HEK293T (cell line): ENCODE measurements around the gene C3orf52.

Source experiments
- CTCF ChIA-PET: fragments of 350-600 bp; formaldehyde crosslinking; extraction: SDS; loops from one replicate; lab custom pipeline; 2021; ENCODE audit warnings: antibody characterized with exemption, inconsistent platforms; lab: Yijun Ruan, JAX
- POLR2A ChIA-PET: fragments of 350-600 bp; formaldehyde crosslinking; extraction: SDS; loops from one replicate; lab custom pipeline; 2020; ENCODE audit warnings: antibody characterized with exemption, inconsistent platforms; lab: Yijun Ruan, JAX
- DNase-seq: peaks from one replicate; pipeline ENCODE4 v3.0.0; 2012; ENCODE audit warnings: mixed read lengths; ENCODE audit errors: extremely low spot score
- ARNT ChIP-seq: fragments of 450-650 bp; IDR thresholded peaks from 2 replicates; pipeline ENCODE4 v1.6.1; 2017; ENCODE audit warnings: mild to moderate bottlenecking
- BHLHE40 ChIP-seq: fragments of 450-650 bp; IDR thresholded peaks from 2 replicates; pipeline ENCODE4 v1.6.1; 2016; ENCODE audit warnings: mild to moderate bottlenecking, moderate library complexity, borderline replicate concordance
- CTBP1 ChIP-seq: fragments of 450-650 bp; IDR thresholded peaks from 2 replicates; pipeline ENCODE4 v1.6.1; 2016; ENCODE audit warnings: borderline replicate concordance
- ELF4 ChIP-seq: fragments of 450-650 bp; IDR thresholded peaks from 2 replicates; pipeline ENCODE4 v1.6.1; 2017; ENCODE audit warnings: antibody characterized with exemption
- FOXA1 ChIP-seq: fragments of 450-650 bp; IDR thresholded peaks from 2 replicates; pipeline ENCODE4 v1.6.1; 2016; ENCODE audit warnings: mild to moderate bottlenecking
- FOXK2 ChIP-seq: fragments of 450-650 bp; IDR thresholded peaks from 2 replicates; pipeline ENCODE4 v1.6.1; 2016; ENCODE audit warnings: mild to moderate bottlenecking
- FOXM1 ChIP-seq: fragments of 450-650 bp; IDR thresholded peaks from 2 replicates; pipeline ENCODE4 v1.6.1; 2017; ENCODE audit warnings: mild to moderate bottlenecking, borderline replicate concordance
- HDGF ChIP-seq: fragments of 450-650 bp; IDR thresholded peaks from 2 replicates; pipeline ENCODE4 v1.6.1; 2017; ENCODE audit warnings: antibody characterized with exemption, borderline replicate concordance
- L3MBTL2 ChIP-seq: fragments of 450-650 bp; conservative IDR thresholded peaks from 2 replicates; pipeline ENCODE4 v1.6.1; 2016; ENCODE audit warnings: mild to moderate bottlenecking
- LEF1 ChIP-seq: fragments of 450-650 bp; IDR thresholded peaks from 2 replicates; pipeline ENCODE4 v1.6.1; 2017; ENCODE audit warnings: mild to moderate bottlenecking, borderline replicate concordance
- NFRKB ChIP-seq: fragments of 450-650 bp; IDR thresholded peaks from 2 replicates; pipeline ENCODE4 v1.6.1; 2016; ENCODE audit warnings: mild to moderate bottlenecking, moderate library complexity
- SP1 ChIP-seq: fragments of 450-650 bp; IDR thresholded peaks from 2 replicates; pipeline ENCODE4 v1.6.1; 2017
- SUZ12 ChIP-seq: fragments of 450-650 bp; IDR thresholded peaks from 2 replicates; pipeline ENCODE4 v1.6.1; 2016; ENCODE audit warnings: mild to moderate bottlenecking
- TARDBP ChIP-seq: fragments of 450-650 bp; IDR thresholded peaks from 2 replicates; pipeline ENCODE4 v1.6.1; 2016
- ZNF384 ChIP-seq: fragments of 450-650 bp; IDR thresholded peaks from 2 replicates; pipeline ENCODE4 v1.6.1; 2016
- TF ChIP-seq, protein P1 (sequence below): fragments of 450-650 bp; IDR thresholded peaks from 2 replicates; pipeline ENCODE4 v1.6.1; 2016

Gene C3orf52

DNA sequence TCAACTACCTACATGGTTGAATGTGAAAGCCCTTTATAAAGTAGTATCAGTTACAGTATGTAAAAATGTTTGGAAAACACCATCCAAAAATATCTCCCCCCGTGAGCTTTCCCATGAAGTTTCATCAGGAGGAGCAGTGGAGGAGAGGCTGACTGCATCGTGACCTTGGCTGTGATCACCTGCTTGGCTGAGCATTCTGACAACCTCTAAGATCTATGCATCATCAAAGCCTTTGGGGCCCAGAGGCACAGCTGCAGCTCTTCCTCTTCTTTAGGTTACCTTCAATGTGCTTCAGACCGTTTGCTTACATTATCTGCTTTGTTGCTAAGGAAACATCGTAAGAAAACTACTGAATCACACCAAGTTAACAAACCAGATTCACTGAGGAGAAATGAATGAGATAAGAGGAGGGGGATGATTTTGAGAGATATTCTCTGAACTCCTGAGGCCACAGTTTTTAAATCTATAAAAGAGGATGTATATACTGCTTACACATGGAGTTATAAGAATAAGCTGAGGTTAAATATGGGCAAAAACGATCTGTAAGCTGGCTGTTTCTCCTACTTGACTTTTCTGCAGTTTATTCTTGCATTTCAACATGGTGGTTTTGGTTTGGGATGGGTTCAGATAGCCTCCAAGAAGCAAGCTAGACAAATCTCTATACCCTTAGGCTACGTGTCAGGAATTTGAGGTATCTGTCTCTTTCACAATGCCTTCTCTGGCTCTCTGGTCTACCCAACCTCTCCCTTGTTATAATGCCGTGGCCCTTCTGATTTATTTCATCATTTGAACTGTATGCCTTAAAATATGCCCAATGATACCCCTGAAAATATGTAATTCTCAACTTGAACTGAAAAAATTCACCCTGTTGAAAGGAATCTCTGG is 42.9 kb downstream of the C3orf52 start:
- POLR2A ChIA-PET, result interaction anchor here (1.4 kb wide), 1 partner anchor 42 kb away, joined by 3 read pairs; no protein-coding TSS in a partner anchor
- DNase-seq, result no peak
- CTCF ChIA-PET, result no interaction called here
- TF ChIP-seq FOXM1 (no peak), ZNF384 (no peak)

DNA sequence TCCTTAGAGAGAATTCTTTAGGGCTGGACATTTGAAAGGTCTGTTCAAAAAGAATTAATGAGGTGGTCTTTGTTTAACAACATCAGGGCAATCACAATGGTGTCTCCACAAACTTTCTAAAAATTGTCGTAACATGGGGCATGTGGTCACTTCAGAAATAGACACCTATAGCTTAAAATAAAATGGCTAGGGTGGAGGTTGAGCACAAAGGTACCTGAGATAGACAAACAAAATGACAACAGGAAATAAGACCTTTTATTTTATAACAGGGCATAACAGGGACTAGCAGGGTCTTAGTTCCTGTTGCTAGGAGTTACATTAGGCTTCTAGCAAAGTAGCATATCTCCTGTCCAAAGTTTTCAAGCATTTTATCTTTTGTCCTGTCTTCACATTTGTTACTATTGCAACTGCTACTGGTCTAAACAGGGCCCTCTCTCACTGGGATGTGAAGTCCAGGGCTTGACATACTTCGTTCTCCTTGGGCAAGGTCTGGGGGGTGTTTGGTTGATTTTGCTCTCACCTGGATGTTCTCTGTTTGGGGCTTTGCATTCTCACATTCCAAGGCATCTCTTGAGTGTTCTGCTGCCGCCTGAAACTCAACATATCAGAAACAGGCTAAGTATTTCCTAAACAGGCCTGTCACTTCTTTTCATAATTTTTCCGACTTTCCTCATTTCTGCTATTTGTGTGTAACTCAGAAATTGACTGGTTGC is 43.9 kb downstream of the C3orf52 start:
- no peak for DNase-seq
- CTCF ChIA-PET, result no interaction called here

DNA sequence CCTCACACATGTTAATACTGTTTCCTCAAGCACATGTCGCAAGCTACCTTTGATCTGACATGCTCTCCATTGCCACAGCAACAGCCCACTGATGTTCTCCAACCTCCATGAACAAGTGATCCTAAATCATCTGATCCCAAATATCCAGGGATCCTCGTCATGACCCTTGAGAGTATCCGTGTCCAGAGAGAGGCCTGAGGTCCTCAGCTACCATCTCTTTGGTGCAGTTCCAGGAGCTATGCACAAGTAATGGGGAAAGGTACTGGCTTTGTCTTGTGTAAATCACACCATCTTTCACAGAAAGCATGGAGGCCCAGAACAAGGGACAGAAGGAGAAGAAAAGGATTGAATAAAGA is 44.4 kb downstream of the C3orf52 start:
- CTCF ChIA-PET, result no interaction called here
- TF ChIP-seq FOXM1 (no peak), FOXK2 (no peak), ARNT (no peak), CTBP1 (no peak), HDGF (no peak), NFRKB (no peak), SP1 (no peak), LEF1 (no peak), SUZ12 (no peak), ZNF384 (no peak), TARDBP (no peak), L3MBTL2 (no peak), BHLHE40 (no peak), ELF4 (no peak), FOXA1 (no peak)
- TF ChIP-seq, protein P1, sequence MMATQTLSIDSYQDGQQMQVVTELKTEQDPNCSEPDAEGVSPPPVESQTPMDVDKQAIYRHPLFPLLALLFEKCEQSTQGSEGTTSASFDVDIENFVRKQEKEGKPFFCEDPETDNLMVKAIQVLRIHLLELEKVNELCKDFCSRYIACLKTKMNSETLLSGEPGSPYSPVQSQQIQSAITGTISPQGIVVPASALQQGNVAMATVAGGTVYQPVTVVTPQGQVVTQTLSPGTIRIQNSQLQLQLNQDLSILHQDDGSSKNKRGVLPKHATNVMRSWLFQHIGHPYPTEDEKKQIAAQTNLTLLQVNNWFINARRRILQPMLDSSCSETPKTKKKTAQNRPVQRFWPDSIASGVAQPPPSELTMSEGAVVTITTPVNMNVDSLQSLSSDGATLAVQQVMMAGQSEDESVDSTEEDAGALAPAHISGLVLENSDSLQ, result no peak
- no peak for DNase-seq
- POLR2A ChIA-PET, result no interaction called here

More for the DNA sequence above, 43.9 kb downstream of the C3orf52 start:
- no peak for TF ChIP-seq FOXK2
- no peak for TF ChIP-seq HDGF
- TF ChIP-seq, protein P1, result no peak
- TF ChIP-seq CTBP1, result no peak
- TF ChIP-seq SP1, result no peak
- no peak for TF ChIP-seq ELF4
- TF ChIP-seq TARDBP, result no peak
- TF ChIP-seq LEF1, result no peak
- TF ChIP-seq SUZ12, result no peak
- TF ChIP-seq ZNF384, result no peak
- no peak for TF ChIP-seq BHLHE40
- POLR2A ChIA-PET, result no interaction called here

DNA sequence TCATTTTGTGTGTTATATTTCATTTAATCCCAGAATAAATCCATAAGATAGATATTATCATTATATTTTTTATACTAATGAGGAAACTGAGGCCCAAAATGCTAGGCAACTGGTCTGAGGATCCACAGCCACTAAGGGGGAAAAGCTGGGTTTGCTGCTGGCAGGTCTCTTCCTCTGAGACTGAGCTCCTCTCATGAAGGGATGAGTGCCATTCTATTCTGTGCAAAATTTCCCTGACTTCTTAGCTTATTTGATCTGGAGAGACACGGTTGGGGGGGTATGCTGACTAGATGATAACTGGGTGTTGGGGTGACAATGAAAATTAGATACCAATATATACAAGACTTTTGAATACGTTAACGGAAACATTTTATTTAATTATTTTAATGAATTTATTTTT is 44.9 kb downstream of the C3orf52 start:
- POLR2A ChIA-PET, result no interaction called here
- TF ChIP-seq ARNT (no peak), L3MBTL2 (no peak), TARDBP (no peak), ELF4 (no peak), CTBP1 (no peak), FOXM1 (no peak), SP1 (no peak), ZNF384 (no peak), NFRKB (no peak), LEF1 (no peak), BHLHE40 (no peak), FOXA1 (no peak), HDGF (no peak), SUZ12 (no peak), FOXK2 (no peak)
- TF ChIP-seq, protein P1, result no peak
- CTCF ChIA-PET, result no interaction called here
- no peak for DNase-seq

DNA sequence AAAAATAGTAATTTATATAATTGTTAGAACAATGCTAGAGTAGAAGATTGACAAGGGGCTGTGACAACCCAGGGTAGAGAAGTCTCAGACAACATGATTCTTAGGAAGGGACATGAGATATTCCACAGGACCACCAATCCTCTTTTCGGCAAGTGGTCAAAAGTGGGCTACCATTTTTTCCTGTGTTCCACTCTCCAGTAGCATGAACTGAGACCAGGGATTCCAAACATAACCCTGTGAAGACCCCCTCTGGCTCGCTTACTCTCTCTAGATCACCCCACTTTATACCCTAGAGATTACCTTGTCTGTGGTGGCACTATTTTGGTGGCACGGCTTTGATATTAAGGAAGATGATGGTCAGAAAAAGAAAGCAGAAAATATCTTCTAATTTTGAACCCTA is 45.9 kb downstream of the C3orf52 start:
- DNase-seq, result no peak
- no peak for TF ChIP-seq ARNT
- no peak for TF ChIP-seq SUZ12
- TF ChIP-seq, protein P1, result no peak
- no peak for TF ChIP-seq ZNF384
- no peak for TF ChIP-seq FOXK2
- TF ChIP-seq TARDBP, result no peak
- no peak for TF ChIP-seq HDGF
- no peak for TF ChIP-seq FOXM1
- TF ChIP-seq ELF4, result no peak
- TF ChIP-seq L3MBTL2, result no peak
- TF ChIP-seq SP1, result no peak
- no peak for TF ChIP-seq CTBP1
- no peak for TF ChIP-seq LEF1
- no peak for TF ChIP-seq FOXA1
- no peak for TF ChIP-seq NFRKB
- no peak for TF ChIP-seq BHLHE40
- ChIA-PET CTCF (no interaction called here), POLR2A (no interaction called here)
